GM12874 (cell line): ENCODE results near the gene SLC13A4.

Experiments
- CTCF ChIP-seq: IDR thresholded peaks from 2 replicates; pipeline ENCODE4 v1.5.1; 2011; ENCODE audit warnings: low read depth, mild to moderate bottlenecking, control low read depth, low read length, moderate library complexity; ENCODE audit not compliant: insufficient read depth

SLC13A4 gene

GRCh38 chr7:135684699-135685098 is 43.3 kb downstream of the SLC13A4 start:
- TF ChIP-seq CTCF: no peak

- no peak for TF ChIP-seq CTCF
These were observed 43.9 kb downstream of the SLC13A4 start for GRCh38 chr7:135684136-135684535.

- TF ChIP-seq CTCF: no peak
These were observed 44.4 kb downstream of the SLC13A4 start for GRCh38 chr7:135683609-135684008.

GRCh38 chr7:135682191-135682590 is 45.8 kb downstream of the SLC13A4 start:
- TF ChIP-seq CTCF: no peak

DNA sequence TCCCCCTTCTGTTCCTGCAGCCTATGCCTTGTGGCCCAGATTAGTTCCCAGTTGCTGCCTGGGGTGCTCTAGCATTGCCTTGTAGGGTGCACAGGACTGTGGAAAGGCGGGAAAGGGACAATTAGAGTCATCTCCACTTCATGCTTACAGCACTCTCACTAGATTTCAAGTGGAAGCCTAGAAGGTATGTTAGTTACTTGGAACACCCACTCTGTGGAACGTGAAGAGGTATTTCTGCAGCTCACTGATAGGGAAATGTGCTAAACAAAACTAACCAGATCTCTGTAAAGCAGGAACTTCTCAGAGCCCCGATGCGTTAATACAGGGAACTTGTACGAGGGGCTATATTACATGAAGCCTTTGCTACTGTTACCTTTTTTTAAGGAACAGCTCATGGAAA is 46.2 kb downstream of the SLC13A4 start:
- no peak for TF ChIP-seq CTCF

DNA sequence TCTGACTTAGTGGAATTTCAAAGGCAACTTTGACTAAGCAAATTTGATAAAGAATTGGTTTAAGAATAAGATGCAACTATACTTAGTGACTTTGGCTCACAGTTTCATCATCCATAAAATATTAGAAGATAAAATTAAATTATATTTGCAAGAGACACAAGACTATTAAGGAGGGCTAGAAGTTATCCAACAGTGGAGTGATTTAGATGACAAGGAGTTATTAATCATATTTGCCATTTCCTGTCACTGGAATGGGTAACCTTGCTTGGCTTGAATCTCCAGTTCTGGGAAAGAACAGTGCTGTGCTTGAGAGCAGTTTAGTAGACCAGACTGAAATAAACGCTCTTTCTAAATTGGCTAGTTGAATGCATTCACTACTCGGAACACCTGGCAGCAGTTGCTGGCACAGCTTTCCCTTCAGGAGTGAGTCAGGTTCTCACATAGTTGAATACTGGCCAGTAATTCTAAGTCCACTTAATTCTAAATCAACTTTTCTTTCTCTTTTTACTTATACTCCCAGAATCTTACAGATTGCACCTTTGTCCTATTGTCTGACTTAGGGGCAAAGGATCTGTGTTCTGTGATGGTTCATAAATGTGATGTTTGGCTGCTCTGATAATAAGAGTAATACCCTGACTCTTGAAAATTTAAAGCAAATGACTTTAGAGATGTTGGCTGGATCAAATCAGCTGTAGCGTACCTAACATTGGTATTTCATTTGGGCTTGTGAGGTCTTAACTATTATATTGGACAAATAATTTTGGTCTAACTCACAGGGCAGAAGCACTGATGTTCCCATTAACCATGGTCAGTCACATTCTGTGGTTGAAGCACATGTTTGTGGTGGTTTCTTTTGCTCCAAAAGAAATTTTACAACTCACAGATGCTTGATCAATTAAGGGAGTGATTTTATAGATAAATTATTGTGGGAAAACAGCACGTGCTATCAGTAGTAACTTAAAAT is 49.1 kb downstream of the SLC13A4 start:
- no peak for TF ChIP-seq CTCF

- no peak for TF ChIP-seq CTCF
These were observed 54.7 kb downstream of the SLC13A4 start for GRCh38 chr7:135673360-135673706.
